ENCODE measurements around the gene DST.

The DST gene

DNA sequence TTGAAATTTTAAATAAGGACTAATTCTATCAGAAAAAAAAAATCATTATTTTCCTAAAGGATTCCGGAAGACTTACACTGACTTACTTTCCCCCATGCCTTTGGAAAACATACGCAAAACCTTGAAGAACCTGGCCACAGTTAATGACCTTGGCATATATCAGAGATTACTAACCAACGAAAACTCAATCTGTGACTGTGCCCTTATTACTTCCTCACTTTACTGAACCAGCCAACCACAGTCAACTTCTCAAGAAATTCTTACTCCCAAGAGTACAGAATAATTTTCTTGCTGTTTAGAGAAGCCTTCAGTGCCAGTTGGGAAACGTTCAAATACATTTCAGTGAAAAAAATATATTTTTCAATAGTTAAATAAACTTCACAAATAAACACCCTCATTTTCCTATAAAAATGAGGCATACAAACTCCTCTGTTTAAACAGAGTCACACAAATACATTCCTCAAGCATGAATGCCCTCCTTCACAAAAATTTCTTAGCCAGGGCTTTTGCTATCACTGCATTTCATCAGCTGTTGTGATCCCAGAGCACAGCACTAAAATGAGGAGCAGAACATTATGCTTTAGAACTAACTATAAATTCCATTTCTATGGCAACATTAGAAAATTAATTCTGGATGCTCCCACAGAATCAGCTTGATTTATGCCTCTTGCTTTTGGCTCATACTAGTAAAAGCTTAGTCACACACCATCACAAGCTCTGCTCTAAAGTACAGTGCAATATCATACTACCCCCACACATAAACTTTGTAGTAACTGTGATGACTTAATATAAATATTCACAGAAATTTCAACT, 117.6 kb downstream of the DST start:
- no peak for DNase-seq (ENCODE audit: low read depth, low spot score)
- peak overlapping the region; percentile 73 for H3K27ac ChIP-seq

DNA sequence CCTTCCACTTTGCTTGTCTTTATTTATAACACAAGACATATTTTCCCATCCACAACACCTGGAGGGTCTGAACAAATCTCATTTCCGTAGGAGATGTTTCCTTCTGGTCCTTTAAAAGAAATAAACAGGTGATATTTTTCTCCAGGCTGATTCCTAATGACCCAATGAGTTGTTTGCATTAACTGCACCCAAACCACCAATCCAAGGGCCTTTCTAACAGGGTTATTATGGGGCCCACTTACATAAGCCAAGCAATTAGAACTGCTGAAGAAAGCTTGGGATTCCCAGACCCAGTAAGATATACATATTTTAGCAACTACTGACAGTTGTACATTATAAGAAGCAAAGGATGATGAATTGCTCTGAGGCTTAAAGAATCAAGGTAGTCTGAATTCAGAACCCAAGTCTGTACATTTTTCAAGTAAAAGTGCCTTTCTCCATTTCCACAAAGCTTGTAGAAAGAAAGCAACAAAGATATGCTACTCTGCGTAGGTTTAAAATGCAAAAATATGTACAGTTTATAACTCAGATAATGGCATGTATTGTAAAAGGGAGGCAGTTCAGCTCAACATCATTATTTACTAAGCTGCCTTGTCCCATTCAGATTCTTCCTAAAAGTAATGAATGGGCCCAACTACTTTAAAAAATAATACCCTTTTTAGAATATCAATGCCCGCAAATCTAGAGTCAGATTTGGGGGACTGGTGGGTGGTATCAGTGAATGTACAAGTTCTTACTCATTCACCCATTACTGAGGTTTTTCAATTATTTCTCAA, 120.0 kb downstream of the DST start:
- DNase-seq (ENCODE audit: low read depth, low spot score): no peak
- no peak overlapping the region for H3K27ac ChIP-seq

DNA sequence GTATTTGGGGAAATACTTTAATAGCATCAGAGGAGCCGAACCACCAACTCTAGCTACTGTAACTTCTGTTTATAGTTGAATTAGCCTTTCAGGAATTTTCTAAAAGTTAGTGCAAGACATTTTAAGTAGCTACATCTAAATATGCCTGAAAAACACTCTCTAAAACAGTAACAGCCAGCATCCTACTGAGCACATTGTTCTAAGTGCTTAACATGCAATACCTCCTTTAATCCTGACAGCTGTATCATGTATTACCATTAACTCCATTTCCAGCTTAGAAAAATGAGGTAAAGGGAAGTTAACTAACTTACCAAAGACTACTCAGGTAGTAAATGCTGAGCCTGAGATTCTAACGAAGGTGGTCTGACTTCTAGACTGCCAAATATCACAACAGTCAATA, 120.7 kb downstream of the DST start:
- DNase-seq (ENCODE audit: low read depth, low spot score): no peak
- no peak overlapping the region for H3K27ac ChIP-seq

DNA sequence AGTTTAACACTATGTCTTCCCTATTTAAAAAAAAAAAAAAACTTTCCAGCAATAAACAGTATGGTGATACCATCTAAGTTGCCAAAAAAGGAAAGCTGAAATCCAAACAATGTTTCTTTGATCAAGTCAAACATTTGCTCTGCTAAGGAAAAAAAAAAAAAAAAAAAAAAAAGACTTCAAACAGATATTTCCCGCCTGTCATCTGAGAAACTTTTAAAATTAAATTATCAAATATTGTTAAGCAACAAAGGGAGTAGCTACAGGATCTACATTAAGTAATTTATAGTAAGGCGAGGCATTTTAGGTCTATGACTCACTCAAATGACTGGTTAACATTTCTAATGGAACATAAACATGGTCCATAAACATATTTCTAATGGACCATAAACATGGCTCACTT, 121.2 kb downstream of the DST start:
- DNase-seq (ENCODE audit: low read depth, low spot score): no peak
- no peak overlapping the region for H3K27ac ChIP-seq

DNA sequence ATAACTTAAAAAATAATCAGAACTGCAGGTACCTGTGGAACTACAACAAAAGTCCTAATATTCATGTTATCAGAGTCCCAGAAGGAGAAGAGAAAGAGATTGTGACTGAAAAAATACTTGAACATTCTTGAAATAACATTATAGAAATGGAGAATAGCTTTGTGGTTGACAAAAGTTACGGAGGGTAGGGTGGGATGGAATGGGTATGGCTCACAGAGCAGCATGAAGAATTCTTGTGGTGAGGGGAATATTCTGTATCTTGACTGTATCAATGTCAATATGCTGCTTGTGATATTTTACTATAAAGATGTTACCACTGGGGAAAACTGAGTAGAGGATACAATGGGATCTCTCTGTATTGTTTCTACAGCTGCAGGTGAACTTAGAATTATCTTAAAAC, 122.5 kb downstream of the DST start:
- no peak for DNase-seq (ENCODE audit: low read depth, low spot score)
- H3K27ac ChIP-seq: no peak overlapping the region

DNA sequence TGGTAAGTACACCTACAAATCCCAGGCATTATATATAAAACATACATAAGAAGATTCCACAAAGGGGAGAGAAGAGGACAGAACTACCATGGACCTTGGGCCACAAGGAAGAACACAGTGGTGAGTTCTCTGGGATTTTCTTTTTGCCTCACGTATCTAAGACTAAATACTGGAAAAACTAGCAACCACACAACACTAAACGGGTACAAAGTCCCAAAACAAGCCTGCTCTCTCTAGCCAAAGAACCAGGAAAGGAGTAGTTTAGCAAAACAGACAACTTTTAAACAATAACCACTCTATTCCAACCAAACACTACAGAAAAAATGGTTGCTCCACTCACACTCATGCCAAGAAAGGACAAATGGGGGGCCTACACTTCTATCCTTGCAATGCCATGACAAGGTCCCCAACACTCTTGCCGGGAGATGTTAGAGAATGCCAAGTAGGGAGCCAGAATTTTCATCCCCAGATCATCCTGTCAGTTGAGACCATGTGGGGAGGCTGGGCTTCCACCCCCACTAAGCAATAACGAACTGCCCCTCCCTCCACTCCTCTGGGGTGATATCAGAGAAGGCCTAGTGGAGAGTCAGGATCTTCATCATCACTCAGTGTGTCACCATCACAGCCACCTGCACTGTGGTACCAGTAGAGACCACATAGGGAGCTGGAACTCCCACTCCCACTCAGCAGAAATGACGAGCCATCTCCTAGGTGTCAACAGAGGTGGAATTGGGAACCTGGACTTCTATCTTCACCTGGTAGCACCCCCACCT, 123.5 kb downstream of the DST start:
- DNase-seq (ENCODE audit: low read depth, low spot score): no peak
- H3K27ac ChIP-seq: no peak overlapping the region

DNA sequence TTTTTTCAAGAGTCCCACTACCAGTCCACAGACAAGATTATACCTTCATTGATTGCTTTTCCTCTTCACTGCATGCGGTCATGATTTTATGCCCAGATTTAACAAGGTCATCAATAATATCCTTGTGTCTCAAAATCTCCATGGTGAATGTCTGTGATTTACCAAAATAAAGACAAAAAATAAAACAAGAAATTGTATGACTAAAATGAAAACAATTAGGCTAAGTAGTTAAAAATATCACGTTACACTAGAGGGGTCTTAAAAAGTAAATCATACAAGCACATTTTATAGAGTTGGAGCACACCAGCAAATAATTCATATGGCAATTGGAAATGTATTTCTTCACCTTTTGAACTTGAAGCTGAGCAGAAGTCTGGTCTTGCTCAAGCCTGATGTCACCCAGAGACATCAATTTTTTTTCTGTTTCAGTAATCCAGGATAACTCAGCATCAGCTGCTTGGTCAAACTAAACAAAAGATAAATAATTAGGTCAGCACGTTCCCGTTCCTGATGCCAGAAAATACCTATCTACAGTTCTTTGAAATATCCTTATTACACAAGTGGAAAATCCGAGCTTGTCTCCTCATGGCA, 125.4 kb downstream of the DST start:
- no peak overlapping the region for H3K27ac ChIP-seq
- no peak for DNase-seq (ENCODE audit: low read depth, low spot score)

DNA sequence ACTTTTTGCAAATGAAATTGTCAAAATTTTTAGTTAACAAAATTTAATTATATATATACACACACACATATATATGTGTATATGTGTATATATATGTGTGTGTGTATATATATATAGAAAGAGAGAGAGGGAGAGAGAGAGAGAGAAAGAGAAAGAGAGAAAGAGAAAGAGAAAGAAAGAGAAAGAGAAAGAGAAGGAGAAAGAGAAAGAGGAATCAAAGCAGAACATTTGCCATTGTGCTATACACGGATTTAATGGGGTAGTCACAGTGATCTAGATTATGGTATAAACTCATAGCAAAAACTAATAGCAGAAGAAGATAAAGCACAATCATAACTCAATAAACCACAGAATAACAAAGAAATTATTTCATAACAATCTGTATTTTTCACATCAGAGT, 126.7 kb downstream of the DST start:
- H3K27ac ChIP-seq: no peak overlapping the region
- DNase-seq (ENCODE audit: low read depth, low spot score): no peak

DNA sequence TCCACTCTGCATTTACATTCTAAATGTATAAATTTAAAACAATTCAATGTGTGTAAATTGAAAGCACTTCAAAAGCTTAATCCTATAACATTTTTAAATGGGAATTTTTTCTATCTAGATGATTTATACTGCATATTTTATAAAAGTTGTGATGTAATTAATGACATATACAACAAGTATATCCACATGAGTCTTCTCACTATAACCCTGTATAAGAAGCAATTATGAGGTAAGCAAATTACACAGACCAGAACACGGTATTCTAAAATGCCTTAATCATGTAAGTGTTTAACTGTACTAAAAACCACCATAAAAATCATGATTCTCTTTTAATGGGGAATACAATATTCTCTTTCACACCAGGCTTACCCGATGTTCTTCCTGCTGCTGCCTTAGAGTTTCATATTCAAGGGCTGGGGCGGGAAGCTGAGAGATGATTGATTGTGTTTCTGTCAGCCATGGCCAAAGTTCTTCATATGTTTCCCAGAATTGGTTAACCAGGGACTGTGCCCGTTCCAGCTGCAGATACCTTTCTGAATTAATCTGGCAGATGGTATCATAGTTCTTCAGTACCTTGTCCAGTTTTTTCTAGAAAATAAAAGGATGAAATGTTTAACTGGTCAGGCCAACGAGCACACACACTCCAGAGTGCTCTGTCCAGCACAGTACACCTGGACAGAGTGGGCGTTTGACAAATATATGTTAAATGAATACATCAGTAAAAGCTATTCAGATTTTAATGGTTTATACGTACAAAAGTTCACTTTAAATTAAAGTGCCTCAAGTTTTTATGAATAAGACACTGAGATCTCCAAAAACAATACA, 127.4 kb downstream of the DST start:
- H3K27ac ChIP-seq: no peak overlapping the region
- DNase-seq (ENCODE audit: low read depth, low spot score): no peak

DNA sequence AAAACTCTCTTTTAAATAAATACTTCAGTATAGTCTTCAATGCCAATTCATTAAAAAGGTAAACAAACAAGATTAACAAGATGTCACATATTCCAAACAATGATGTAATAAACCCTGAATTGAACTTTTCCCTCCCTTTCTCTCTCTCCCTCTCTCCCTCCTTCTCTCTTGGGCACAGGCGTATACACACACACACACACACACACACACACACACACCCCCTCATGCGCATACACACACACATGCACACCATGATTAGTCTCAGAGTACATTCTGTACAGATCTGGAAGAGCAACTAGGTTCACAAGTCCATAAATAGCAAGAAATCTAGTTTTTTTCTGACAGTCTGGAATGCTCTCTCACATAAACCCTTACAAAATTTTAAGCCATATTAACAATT, 128.3 kb downstream of the DST start:
- DNase-seq (ENCODE audit: low read depth, low spot score): no peak
- H3K27ac ChIP-seq: no peak overlapping the region

DNA sequence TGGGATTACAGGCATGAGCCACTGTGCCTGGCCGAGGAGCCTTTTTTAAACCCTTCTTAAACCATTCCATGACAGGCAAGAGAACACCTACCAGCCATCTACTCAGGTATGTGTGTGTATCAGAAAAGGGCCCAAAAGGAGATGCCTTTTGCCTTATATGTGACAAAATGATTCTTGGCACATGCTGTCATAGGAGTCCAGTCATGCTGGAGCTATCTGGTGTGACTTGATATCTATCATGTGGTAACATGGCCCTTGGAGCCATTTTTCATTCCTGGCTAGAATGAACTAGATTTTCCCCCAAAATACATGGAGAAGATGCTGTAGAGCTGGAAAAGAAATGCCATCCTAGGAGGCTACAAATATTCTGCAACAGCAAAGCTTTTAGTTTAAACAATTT, 129.1 kb downstream of the DST start:
- no peak for DNase-seq (ENCODE audit: low read depth, low spot score)
- H3K27ac ChIP-seq: no peak overlapping the region

DNA sequence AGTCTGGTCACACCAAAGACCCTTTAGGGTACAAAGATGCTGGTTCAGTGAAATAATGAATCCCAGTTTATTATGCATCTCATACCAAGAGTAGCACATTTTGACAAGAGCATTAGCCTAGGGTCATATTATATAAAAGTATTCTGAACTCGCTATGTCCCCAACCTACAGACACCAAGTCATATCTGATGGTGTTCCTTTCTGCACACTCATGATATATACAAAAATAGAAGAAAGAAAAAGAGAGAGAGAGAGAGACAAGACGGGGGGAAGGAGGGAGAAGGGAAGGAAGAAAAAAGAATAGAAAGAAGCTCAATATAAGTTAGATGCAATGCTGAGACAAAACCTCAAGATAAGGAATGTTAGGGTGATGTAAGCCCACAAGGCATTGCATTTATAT, 131.1 kb downstream of the DST start:
- no peak overlapping the region for H3K27ac ChIP-seq
- no peak for DNase-seq (ENCODE audit: low read depth, low spot score)

DNA sequence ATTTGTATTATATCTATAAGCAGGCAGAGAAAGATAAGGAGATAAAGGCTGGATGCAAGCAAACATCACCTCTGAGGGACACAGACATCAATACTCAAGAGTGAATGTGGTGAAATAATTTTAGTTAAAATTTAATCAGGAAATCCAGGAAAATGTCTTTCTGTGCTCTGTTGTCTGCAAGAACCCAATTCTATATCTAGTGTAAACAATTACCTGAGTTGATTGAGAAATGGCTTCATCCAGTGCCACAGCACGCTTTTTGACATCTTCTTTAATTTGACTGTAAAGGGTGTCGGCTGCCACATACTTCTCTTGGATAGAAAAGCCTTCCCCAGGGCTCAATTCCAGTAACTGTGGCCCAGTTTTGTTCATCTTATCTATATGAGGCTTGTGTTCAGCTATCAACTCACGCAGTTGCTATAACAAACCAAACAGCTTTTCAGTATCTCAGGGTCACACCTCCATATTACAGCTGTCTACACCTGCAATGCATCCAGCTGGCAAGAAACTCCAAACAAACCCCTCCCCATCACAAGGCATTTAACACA, 131.6 kb downstream of the DST start:
- H3K27ac ChIP-seq: no peak overlapping the region
- no peak for DNase-seq (ENCODE audit: low read depth, low spot score)

DNA sequence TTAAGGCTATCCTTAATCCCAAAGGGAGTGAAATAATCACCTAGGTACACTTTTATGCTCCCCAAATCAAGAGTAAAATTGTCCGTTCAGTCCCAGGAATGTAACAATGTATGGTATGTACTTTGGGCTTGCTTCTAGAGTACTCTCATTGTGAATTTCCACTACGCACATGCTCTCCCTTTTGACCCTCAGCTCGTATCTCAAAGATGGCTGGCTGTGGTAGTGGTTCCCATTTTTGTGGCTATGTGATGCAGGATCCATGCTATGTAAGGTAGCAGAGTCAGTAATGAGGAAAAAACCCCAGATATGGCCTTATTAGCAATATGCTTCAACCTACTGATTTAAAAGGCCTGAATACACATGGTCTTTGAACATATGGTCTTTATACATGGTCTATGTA, 133.7 kb downstream of the DST start:
- H3K27ac ChIP-seq: no peak overlapping the region
- DNase-seq (ENCODE audit: low read depth, low spot score): no peak

DNA sequence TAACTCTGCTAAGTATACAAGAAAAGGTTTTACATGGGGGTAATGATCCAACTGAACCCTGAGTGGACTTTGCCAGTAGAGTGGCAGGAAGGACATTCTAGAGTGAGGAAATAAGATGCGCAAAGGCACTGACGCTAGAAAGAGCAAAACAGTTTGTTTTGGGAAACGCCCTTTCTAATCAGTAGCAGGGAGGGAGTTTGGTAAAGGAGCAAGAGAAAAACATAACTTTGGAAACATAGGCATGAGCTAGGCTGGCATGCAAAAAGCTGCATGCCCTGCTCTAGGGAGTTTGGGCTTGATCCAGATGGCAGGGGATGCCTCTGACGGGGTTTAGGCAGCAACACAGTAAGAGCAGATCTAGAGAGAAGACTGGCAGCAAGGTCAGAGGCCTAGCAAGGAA, 135.2 kb downstream of the DST start:
- DNase-seq (ENCODE audit: low read depth, low spot score): no peak
- no peak overlapping the region for H3K27ac ChIP-seq

DNA sequence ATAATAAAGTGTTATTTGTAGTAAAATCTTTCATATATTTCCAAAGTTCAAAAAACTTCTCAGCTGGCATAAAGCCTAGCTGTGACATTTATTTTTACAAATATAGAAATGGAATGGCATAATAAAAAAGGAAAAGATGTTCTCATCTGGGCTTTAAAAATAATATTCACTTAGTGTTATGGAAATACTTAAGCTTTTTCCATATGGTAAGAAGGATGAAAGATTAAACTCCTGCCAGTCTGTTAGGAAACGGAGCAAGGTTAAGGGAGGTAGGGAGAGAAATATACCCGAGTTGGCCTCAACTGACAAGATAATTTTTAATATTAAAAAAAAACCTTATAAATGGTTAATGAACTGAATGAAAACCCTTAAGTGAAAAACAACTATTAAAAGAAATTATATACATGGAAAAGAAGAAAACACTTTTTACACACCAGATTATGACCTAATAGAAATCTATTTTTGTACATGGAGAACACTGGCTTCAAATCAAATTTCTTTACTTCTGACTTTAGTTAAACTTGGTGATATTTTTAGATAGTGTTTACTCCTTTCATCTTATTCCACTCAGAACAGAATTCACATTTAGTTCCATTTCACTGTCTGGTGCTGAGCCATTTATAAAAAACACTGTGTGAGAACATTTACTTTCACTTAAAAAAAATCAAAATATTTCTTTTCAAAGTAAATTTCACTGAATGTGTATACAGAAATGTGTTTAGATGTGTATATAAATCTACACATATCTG, 137.0 kb downstream of the DST start:
- no peak overlapping the region for H3K27ac ChIP-seq
- DNase-seq (ENCODE audit: low read depth, low spot score): no peak

DNA sequence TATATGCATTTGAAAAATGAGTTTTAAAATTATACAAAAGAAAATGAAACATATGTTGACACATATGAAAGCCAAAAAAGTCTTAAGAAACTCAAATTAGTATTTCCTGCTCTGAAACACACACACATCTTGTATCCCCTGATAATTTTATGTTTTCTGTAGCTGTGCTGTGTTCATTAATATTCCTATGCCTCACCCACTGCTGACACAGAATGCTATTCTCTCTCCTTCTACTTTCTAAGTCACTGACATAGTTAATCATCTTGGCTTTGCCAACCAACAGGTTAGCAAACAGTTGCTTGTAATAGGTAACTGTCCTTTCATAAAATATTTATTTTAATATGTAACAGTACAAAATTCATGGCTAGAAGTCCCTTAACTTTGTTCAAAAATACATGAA, 140.7 kb downstream of the DST start:
- no peak for DNase-seq (ENCODE audit: low read depth, low spot score)
- no peak overlapping the region for H3K27ac ChIP-seq

DNA sequence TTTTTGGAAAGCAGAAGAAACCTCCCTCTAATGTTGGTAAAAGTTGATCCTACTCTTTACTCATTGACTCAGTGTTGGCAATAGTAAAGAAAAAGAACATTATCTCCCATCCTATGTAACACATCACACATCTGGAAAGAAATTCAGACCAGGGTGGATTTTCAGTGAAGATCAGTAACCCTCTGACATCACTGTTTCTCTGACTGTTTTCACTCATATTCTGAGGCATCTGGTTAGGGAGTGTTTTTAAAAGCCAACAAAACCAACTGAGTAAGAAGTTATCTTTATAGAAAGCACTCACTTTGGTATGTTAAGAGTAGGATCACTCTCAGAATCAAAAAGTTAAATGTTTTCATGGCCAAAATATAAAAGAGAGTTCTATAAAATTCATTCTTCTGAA, 143.6 kb downstream of the DST start:
- DNase-seq (ENCODE audit: low read depth, low spot score): no peak
- H3K27ac ChIP-seq: no peak overlapping the region

DNA sequence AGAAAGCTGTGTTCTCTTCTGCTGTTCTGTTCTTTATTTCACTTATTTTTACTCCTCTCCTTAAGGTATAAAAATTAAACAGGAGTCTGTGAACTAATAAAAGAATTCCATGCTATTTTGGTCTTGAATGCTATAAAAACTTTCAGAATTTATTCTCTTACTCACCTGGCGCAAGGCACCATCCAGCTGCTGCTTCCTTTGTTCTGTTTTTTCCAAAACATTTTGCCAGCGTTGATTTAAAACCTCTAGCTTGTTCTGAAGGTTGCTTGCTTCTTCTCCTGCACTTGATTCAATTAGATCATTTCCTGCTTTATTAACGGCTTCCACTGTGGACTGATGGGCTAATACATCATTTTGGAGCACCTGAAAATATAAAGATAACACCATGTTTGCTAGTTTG, 145.0 kb downstream of the DST start:
- H3K27ac ChIP-seq: no peak overlapping the region
- DNase-seq (ENCODE audit: low read depth, low spot score): no peak
